HepG2 (cell line): ENCODE measurements around the gene SMARCB1. TPM values are rescaled to one million over a fixed set of nuclear protein-coding genes. Genes with fewer than 3 reads are reported as not detected.

ENCODE experiments used
- ATAC-seq: fragments of 200-7000 bp; cut with Tn5 transposase; 3 replicates; pipeline ENCODE4 v1.9.1; 2020; ENCODE audit warnings: mild to moderate bottlenecking, moderate library complexity
- BruUV-seq: library from RNA; stranded (reverse); fragments of 400-500 nt; replicated peaks from 2 replicates; lab custom pipeline; 2021; lab: Mats Ljungman, UMichigan
- CTCF ChIA-PET: fragments of 300-600 bp; formaldehyde crosslinking; extraction: SDS; loops from one replicate; lab custom pipeline; 2021; ENCODE audit warnings: low total read pairs, inconsistent platforms, low intra/inter-chr PET ratio; lab: Yijun Ruan, JAX
- POLR2A ChIA-PET: fragments of 350-600 bp; sonication (Branson Sonifier 250); formaldehyde crosslinking; loops from one replicate; lab custom pipeline; 2020; ENCODE audit warnings: antibody characterized with exemption, inconsistent platforms; lab: Yijun Ruan, JAX
- DNase-seq: peaks from one replicate; pipeline ENCODE4 v3.0.0-alpha.2; 2015; ENCODE audit warnings: low spot score
- FAIRE-seq: peaks from 3 replicates; lab custom pipeline; 2011; peaks lifted over from hg19 to GRCh38; lab: Jason Lieb, UNC
- H2AFZ ChIP-seq: one replicate; pipeline ENCODE4 v1.6.1; 2011; ENCODE audit warnings: low read length, inconsistent platforms
- H3K27ac ChIP-seq: fragments of 300-600 bp; 3 replicates; pipeline ENCODE4 v1.8.0; 2011; ENCODE audit warnings: mixed run types, mild to moderate bottlenecking, mixed read lengths, low read length, inconsistent platforms; ENCODE audit not compliant: insufficient read depth; ENCODE audit errors: extremely low read length
- H3K27me3 ChIP-seq, 2 experiments: fragments of 200-600 bp in 1 of 2; 2 replicates in 1 of 2; 3 replicates in 1 of 2; pipeline versions ENCODE4 v1.6.0 to v1.8.0; 2011; ENCODE audit warnings: low read length in 2 of 2, mild to moderate bottlenecking in 2 of 2, moderate library complexity in 2 of 2, inconsistent platforms in 1 of 2; ENCODE audit not compliant: insufficient read depth in 2 of 2, control insufficient read depth in 1 of 2
- H3K36me3 ChIP-seq, 2 experiments: fragments of 200-600 bp in 1 of 2; replicated peaks in 1 of 2; 2 replicates in 1 of 2; 3 replicates in 1 of 2; pipeline versions ENCODE4 v1.5.1 to v1.8.0; 2011; ENCODE audit warnings: low read length in 2 of 2, inconsistent platforms in 1 of 2; ENCODE audit not compliant: insufficient read depth in 2 of 2, control insufficient read depth in 1 of 2
- H3K4me1 ChIP-seq: 2 replicates; pipeline ENCODE4 v1.5.1; 2012; ENCODE audit warnings: low read length, inconsistent platforms; ENCODE audit not compliant: insufficient read depth
- H3K4me2 ChIP-seq: 2 replicates; pipeline ENCODE4 v1.6.0; 2011; ENCODE audit warnings: low read depth, low read length, inconsistent platforms
- H3K4me3 ChIP-seq, 3 experiments: fragments of 200-600 bp in 1 of 3; sonication (generic), shearing (Covaris generic) in 1 of 3; replicated peaks in 1 of 3; 2 replicates each; pipeline ENCODE4 v1.5.1; 2011 to 2016; ENCODE audit warnings: low read length in 3 of 3, inconsistent platforms in 2 of 3, low read depth in 2 of 3, mild to moderate bottlenecking in 2 of 3, control low read depth in 1 of 3, mixed read lengths in 1 of 3; ENCODE audit not compliant: insufficient read depth in 1 of 3
- H3K79me2 ChIP-seq: one replicate; pipeline ENCODE4 v1.6.1; 2011; ENCODE audit warnings: low read length, inconsistent platforms; ENCODE audit not compliant: insufficient read depth
- H3K9ac ChIP-seq: 2 replicates; pipeline ENCODE4 v1.6.0; 2011; ENCODE audit warnings: mild to moderate bottlenecking, low read depth, low read length, inconsistent platforms; ENCODE audit not compliant: insufficient read depth
- H3K9me3 ChIP-seq: 2 replicates; pipeline ENCODE4 v1.5.1; 2012; ENCODE audit warnings: mild to moderate bottlenecking, low read length
- H4K20me1 ChIP-seq: 2 replicates; pipeline ENCODE4 v1.6.0; 2011; ENCODE audit warnings: inconsistent platforms, mild to moderate bottlenecking, low read length, moderate library complexity; ENCODE audit not compliant: insufficient read depth
- ADNP ChIP-seq: sonication (generic); formaldehyde crosslinking; IDR thresholded peaks from 2 replicates; pipeline ENCODE4 v1.4.0; 2020; ENCODE audit warnings: missing genetic modification reagents
- BATF2 ChIP-seq: sonication (generic); formaldehyde crosslinking; IDR thresholded peaks from 2 replicates; pipeline ENCODE4 v1.8.0; 2022; ENCODE audit warnings: mild to moderate bottlenecking, missing genetic modification reagents, moderate library complexity
- GLMP ChIP-seq: sonication (generic); formaldehyde crosslinking; IDR thresholded peaks from 2 replicates; pipeline ENCODE4 v1.9.0; 2021; ENCODE audit warnings: missing genetic modification reagents, mild to moderate bottlenecking, borderline replicate concordance
- JUNB ChIP-seq: sonication (generic); formaldehyde crosslinking; IDR thresholded peaks from 2 replicates; pipeline ENCODE4 v1.8.0; 2022; ENCODE audit warnings: missing genetic modification reagents, mild to moderate bottlenecking, borderline replicate concordance
- NRL ChIP-seq: sonication (generic); formaldehyde crosslinking; IDR thresholded peaks from 2 replicates; pipeline ENCODE4 v1.5.0; 2020; ENCODE audit warnings: missing genetic modification reagents, mild to moderate bottlenecking, moderate library complexity, borderline replicate concordance
- RFX1 ChIP-seq: fragments of 450-650 bp; IDR thresholded peaks from 2 replicates; pipeline ENCODE4 v1.6.1; 2017
- TEAD2 ChIP-seq: sonication (generic); formaldehyde crosslinking; IDR thresholded peaks from 2 replicates; pipeline ENCODE4 v1.9.0; 2021; ENCODE audit warnings: missing genetic modification reagents
- ZNF317 ChIP-seq: sonication (generic); formaldehyde crosslinking; IDR thresholded peaks from 2 replicates; pipeline ENCODE4 v1.5.0; 2020; ENCODE audit warnings: mild to moderate bottlenecking, missing genetic modification reagents
- ZNF503 ChIP-seq: sonication (generic); formaldehyde crosslinking; IDR thresholded peaks from 2 replicates; pipeline ENCODE4 v1.4.0; 2020; ENCODE audit warnings: missing genetic modification reagents
- ZNF513 ChIP-seq: sonication (generic); formaldehyde crosslinking; conservative IDR thresholded peaks from 2 replicates; pipeline ENCODE4 v1.5.0; 2020; ENCODE audit warnings: missing genetic modification reagents
- ZNF770 ChIP-seq: sonication (generic); formaldehyde crosslinking; IDR thresholded peaks from 2 replicates; pipeline ENCODE4 v1.5.0; 2020; ENCODE audit warnings: mild to moderate bottlenecking, missing genetic modification reagents
- ZNF772 ChIP-seq: sonication (generic); formaldehyde crosslinking; IDR thresholded peaks from 2 replicates; pipeline ENCODE4 v1.5.0; 2020; ENCODE audit warnings: mild to moderate bottlenecking, missing genetic modification reagents
- ZSCAN20 ChIP-seq: sonication (generic); formaldehyde crosslinking; IDR thresholded peaks from 2 replicates; pipeline ENCODE4 v1.4.0; 2020; ENCODE audit warnings: missing genetic modification reagents, mild to moderate bottlenecking, borderline replicate concordance
- ZXDC ChIP-seq: sonication (generic); formaldehyde crosslinking; IDR thresholded peaks from 2 replicates; pipeline ENCODE4 v1.5.0; 2020; ENCODE audit warnings: mild to moderate bottlenecking, missing genetic modification reagents
- WGBS: methylation state at CpG from one replicate; pipeline ENCODE4 v1.1.6; 2017; ENCODE audit warnings: low lambda C conversion rate; 5-methylcytosine and 5-hydroxymethylcytosine counted together
- in situ Hi-C: cut with HindIII; loops from 2 replicates; pipeline ENCODE4 v1.10.0; 2017; ENCODE audit warnings: low pct_unique_long_range_greater_than_20kb; ENCODE audit not compliant: extremely low pct_ligation_motif_present
- intact Hi-C: fragments of 100-400 bp; cut with micrococcal nuclease; formaldehyde crosslinking; loops from one replicate; pipeline ENCODE4 v1.10.0; 2022; ENCODE audit not compliant: unreplicated experiment
- polyA plus RNA-seq, 8 experiments: library from polyadenylated mRNA; depleted of rRNA in 3 of 8; stranded (reverse) in 7 of 8; unstranded in 1 of 8; fragments of >200 nt; fragmentation: Illumina TruSeq in 4 of 8; extraction: Trizol in 4 of 8; gene quantifications; 2 replicates each; pipeline versions ENCODE4 v1.2.1 to v1.2.3, GENCODE V29; 2011 to 2016; ENCODE audit warnings: low read depth in 4 of 8, missing spikeins in 1 of 8, mixed read lengths in 1 of 8; ENCODE audit not compliant: insufficient read depth in 1 of 8
- total RNA-seq, 5 experiments: library from RNA; depleted of rRNA; stranded (reverse); fragments of >200 nt; fragmentation: Illumina TruSeq; extraction: Trizol; gene quantifications; 2 replicates each; pipeline ENCODE4 v1.2.3, GENCODE V29; 2016; ENCODE audit warnings: low read depth in 1 of 5

The SMARCB1 gene
- total and polyA plus RNA-seq, 2 of the 13 experiments (the other 11 are each of a cell fraction or from before 2014, with no cell fraction given): 74.0 to 166 TPM

GRCh38 chr22:23833911-23834317, 47.1 kb downstream of the SMARCB1 start:
- Histone ChIP-seq H3K79me2 (no peaks in the 10 kb centered on the region), H3K4me1 (no peaks in the 10 kb centered on the region), H3K27ac (no peak overlapping the region), H2AFZ (no peak overlapping the region), H4K20me1 (no peaks in the 10 kb centered on the region), H3K27me3 (no peaks in the 10 kb centered on the region), H3K9me3 (no peaks in the 10 kb centered on the region), H3K4me3 (no peak overlapping the region), H3K9ac (no peak overlapping the region), H3K36me3 (peaks cover 32 to 66% of the 10 kb centered on the region in 2 experiments; a peak in 4 of 5 replicates), H3K4me2 (no peak overlapping the region)
- ChIA-PET POLR2A (no interaction called here), CTCF (no interaction called here)
- FAIRE-seq: no peak
- 99% methylated on average over 10 of the region's 13 CpGs for WGBS
- no peak for DNase-seq
- in situ Hi-C loops: loop anchor here (25.0 kb wide), 1 partner anchor 222 kb away; no protein-coding TSS in a partner anchor
- intact Hi-C loops: no loop called here
- no peak for ATAC-seq
- BruUV-seq: no TSS peak
- no peak for TF ChIP-seq ZNF317 (CRISPR knock-in tag)
- no peak for TF ChIP-seq BATF2 (CRISPR knock-in tag)
- TF ChIP-seq JUNB: no peak
- TF ChIP-seq ZNF772 (CRISPR knock-in tag): no peak
- no peak for TF ChIP-seq TEAD2 (CRISPR knock-in tag)
- TF ChIP-seq ADNP (CRISPR knock-in tag): no peak
- no peak for TF ChIP-seq ZSCAN20
- no peak for TF ChIP-seq ZNF513 (CRISPR knock-in tag)
- no peak for TF ChIP-seq ZNF503 (CRISPR knock-in tag)
- no peak for TF ChIP-seq ZXDC (CRISPR knock-in tag)
- TF ChIP-seq RFX1: no peak
- no peak for TF ChIP-seq ZNF770 (CRISPR knock-in tag)
- TF ChIP-seq NRL (CRISPR knock-in tag): no peak
- TF ChIP-seq GLMP (CRISPR knock-in tag): no peak
